Embryonic facial prominence (tissue), 1 donor: Measurements from ENCODE around the gene USP51.
"Not testable (repeated sequence)": the region's sequence is repeated elsewhere in the genome, so short reads cannot be mapped to it uniquely, and the experiment has no call there.

Experiments used
- DNase-seq: peaks from one replicate; pipeline ENCODE4 v3.0.0-alpha.2; 2016; ENCODE audit errors: extremely low spot score

Gene USP51

DNA sequence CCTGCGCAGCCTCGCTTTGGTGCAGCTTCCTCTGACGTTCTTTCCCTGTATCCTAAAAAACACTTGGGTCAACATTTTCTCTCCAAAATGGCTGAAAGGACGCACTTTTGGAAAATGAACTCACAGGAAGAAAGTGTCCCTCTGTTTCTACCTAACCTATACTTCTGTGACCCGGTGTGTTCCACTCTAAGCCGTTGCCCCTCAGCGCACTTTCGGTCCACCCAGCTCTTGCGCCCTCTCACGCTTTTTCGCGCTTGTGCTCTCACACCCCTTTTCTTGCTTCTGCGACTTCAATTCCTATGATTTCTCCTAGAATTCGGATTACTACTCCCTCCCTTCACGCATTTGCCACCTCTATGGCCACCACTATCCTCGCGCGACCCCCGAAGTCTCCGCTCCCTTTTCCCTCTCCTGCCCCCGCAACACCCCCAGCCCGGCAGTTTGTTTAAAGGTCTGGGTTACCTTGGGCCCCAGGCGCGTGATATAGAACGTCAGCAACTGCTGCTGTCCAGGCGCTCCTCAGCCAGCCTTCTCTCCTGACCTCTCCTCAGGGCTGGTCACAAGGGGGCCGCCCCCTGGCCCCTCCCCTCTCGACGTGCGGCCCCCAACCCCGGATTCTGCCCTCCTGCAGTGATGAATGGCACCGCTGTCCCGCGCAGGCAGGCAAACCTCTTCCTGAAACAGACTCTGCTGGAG lies at the start of gene USP51:
USP51 (minus strand) TSS at position 535 of the 696 bp plus-strand sequence. CDS start 909 bp downstream, outside the sequence.
- no peak for DNase-seq

DNA sequence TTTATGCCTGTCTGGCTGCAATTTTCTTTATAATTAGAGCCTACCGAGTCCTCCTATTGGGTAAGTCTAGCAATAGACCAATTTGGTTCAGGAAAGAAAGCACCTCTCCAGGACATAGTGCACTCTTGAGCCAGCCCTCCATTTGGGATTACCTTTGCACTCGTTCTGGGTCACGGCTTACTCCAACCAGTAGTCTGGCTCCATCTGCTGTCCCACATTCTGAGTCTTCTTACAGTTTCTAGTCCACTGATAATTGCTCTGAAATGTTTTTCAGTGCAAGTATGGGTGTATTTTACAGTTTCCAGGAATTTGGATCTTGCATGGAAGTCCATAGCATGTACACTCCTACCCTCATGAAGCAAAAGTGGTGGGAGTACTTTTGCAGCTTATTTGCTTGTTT lies 34.8 kb upstream of the USP51 start:
- no peak for DNase-seq

DNA sequence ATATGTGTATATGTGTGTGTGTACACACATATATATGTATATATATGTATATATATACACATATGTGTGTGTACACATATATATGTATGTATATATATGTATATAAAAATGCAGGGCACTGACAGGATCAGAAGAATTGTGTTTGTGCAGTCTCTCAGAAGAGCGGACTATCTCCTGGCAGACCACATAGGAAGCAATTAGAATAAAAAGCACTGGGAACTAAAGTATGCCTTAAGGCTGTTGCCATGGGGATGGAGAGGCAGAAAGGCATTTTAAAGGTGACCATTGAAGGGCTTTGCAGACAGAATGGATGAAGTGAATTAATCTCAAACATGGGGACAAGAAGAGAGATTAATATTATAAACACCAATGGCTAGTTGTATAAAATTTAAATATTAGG lies 33.7 kb upstream of the USP51 start:
- no peak for DNase-seq

DNA sequence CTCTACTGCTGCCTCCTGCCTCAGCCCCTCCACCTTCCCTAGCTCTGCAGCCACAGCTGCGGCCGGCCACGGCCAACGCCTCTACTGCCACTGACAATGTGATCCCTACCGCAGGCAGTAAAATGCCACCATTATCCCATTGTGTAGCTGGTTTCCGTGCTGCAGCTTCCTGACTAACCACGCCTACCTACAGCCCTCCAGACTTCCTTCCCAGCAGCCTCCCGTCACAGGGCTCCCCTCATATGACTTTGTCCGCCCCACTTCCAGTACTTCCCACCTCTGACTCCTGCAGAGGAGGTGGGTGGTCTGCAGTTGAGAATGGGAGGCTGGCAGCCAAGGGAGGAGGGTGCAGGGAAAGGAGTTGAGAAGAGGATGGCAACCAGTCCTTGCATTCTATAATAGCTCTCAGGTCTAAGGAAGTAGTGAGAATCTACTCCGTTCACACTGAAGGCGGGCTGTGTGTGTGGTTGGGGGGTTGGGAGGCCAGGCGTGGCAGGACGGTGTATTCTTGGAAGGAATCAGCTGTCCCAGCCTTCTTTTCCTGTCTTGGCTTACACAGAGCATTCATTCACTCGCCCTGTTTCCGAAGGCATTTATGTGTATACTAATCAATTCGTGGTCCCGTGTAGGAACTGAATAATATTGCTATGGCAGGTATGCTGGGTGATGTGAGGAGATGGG lies 33.1 kb upstream of the USP51 start:
- DNase-seq, result no peak

- no peak for DNase-seq
These were observed 32.0 kb upstream of the USP51 start for GRCh38 chrX:55521687-55522086.

DNA sequence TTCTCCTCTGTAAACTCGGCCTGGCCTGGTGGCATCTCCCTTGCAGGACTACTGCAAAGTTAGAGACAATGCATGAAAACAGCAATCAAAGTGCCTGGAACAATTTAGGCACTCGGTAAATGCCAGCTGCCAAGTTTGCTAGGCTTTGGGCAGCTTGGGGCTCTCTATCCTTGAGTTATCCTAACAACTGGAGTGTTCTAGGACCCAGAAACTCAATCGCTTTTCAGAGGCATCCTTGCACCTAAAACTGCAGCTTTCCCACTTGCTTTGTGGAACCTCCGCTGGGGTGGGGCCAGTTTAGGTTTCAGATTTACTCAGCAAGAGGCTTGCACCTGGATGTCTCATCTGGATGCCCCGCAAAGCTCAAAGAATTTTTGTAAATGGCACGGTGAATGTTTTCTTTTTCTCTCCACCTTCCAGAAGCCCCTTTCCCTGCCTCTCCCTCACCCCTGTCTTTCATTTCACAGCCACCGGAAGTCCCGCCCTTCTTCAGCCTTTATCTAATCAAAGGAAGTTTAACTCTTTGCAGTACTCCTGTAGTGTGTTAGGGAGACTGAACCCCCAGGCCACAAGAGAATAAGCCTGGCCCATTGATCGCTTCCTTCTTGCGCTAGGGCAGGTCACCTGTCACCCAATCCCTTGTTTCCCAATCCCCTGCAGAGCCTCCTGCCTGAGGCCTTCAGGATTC lies 27.3 kb upstream of the USP51 start:
- not testable (repeated sequence) for DNase-seq

DNA sequence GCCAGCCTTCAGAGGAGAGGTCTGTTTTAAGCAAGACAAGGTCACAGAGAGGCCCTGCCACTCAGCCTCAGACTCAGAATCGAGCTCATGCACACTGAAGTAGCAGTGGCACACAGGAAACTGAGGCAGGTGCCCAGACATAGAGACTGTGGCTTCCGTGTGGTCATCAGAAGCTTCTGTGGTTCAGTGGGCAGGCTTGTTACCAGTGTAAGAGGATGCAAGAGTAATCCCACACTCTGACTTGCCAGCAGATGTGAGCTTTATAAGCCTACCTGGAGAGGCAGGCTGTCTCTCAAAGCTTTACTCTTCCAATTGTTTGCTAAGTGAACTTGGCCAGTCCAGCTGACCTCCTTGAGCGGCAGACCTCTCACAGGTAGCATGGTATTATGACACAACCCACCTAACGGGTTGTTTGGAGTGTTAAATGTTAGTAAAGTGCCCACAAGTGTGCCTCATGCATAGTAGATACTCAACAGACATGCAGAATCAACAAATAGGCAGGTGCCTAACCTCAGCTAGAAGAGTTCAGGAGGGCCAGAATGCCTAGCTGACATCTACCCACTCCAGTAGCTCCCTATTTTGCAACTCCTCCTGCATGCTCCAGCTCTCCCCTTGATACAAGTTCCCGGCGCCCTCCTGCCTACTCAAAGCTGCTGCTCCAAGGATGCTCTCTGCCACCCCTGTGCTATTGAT lies 23.5 kb upstream of the USP51 start:
- not testable (repeated sequence) for DNase-seq

GRCh38 chrX:55508410-55509152 lies 18.9 kb upstream of the USP51 start:
- not testable (repeated sequence) for DNase-seq

DNA sequence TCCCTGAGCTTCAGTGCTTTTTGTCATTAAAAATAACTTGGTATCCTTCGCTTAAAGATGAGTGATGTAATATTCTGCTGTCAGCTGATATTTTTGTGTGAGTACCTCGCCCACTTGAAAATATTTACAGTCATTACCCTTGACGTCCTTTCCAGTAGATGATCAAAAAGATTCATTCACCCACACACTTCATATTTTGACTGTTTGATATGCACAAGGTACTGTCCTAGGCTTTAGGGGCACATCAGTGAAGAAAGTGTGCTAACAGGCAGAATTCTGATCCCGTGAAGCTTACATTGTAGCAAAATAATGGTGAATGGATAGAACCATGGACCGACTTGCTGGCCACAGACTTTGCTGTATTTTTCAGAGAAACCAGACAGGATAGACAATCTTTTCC lies 18.1 kb upstream of the USP51 start:
- DNase-seq, result not testable (repeated sequence)

DNA sequence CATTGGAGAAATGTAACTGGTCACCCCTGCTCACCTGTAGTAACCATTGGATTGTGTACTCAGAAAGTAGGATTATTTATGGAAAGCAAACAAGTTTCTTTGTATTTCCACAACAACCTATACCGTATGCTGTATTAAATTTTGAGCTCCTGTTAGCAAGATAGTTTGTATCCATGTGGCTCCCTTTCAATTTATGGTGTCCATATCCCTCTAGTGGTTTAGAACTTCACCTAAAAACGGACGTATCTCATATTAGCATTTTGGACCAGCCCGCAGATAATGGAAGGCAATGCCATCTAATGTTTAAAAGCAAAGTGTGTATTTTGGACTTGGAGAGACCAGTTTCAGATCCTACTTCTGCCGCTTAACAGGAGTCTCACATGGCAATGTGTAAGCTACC lies 17.4 kb upstream of the USP51 start:
- DNase-seq, result not testable (repeated sequence)

DNA sequence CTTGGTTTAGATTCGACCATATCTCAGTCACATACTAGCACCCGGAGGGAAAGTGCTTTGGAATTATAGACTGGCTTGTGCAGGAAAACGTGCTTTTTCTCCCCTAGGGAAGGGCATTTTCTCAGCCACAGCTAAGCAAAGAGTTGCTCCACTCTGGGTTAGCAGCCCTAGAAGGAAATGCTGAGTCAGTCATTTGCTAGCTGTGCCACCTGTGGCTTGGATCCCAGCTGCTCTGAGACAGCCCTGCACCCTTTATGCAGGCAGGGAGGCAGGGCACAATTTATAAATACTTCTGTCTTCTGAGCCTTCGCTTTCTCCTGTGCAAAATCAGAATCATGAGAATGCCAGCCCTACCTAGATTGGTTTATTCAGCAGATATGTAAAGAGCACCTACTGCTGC lies 1.3 kb upstream of the USP51 start:
- DNase-seq, result no peak

GRCh38 chrX:55490121-55490520 lies 473 bp upstream of the USP51 start:
- DNase-seq, result no peak

- DNase-seq, result peak; percentile 22
These were observed 895 bp downstream of the USP51 start for GRCh38 chrX:55488593-55489313.

DNA sequence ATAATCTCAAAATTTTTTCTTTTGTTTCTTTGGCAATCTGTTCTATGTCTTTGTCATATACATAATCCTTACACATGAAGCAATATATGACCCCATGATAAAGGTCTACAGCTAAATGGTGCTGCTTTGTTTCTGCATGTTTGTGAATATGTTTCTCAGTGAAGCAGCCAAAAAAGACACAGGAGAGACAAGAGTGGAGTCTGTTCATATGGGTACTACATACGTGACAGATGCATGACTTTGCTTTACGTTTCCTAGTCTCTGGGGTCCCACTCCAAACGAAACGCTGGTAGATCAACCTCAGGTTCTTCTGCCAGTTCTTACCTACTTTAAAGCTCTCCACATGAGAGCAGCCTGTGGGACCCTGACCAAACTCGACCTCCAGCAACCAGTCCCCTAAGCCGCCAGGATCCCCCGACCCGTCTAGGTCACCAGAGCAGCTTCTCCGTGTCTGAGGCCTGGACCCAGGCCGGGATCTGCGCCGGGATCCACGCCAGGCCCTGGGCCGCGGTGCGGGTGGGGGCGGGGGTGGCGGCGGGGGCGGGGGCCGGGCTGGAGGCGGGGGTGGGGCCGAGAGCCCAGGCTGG lies 1.5 kb downstream of the USP51 start:
- DNase-seq, result no peak

GRCh38 chrX:55487143-55487542 lies 2.5 kb downstream of the USP51 start:
- DNase-seq, result no peak

DNA sequence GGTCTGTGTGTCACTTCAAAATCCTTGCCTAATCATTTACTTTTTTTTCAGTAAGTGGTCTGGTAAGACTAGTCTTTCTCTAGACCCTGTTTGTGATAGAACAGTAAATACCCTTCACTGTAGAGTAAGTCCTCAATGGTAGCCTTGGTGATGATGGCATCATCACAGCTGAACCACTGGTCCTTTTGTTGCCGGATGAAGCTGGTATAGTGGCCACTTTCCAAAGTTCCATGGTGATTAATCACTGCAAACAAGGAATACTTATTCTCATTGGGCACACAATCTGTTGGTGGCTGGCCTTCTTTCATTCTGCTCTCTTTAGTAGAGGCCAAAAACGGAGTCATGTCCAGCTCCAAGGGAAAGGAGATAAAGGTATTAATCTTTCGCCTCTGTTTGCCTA lies 2.9 kb downstream of the USP51 start:
- DNase-seq, result no peak

DNA sequence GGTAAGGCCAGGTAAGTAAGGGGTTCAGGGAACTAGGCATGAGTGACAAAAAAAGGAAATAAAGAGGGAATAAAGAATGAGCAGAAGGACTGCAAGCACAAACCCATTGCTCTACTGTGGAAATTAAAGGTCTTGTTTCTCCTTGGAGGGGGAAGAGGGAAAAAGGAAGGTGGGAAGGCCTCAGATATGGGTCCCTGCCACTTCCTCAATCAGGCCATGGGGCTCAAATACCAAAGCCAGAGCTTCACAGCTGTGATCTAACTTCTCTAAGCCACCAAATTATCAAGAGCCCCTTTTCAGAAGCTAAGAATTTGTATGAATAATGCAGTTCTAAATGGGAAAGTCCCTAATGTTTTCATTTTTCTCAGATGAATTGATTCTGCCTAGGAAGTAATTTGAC lies 4.7 kb downstream of the USP51 start:
- DNase-seq, result no peak

- no peak for DNase-seq
These were observed 9.1 kb downstream of the USP51 start for GRCh38 chrX:55480390-55481062.

- DNase-seq, result not testable (repeated sequence)
These were observed 9.7 kb downstream of the USP51 start for GRCh38 chrX:55479956-55480355.

- not testable (repeated sequence) for DNase-seq
These were observed 23.9 kb downstream of the USP51 start for GRCh38 chrX:55465791-55466190.
